ENCODE results near the gene PCCA. TPM values are rescaled to one million over a fixed set of nuclear protein-coding genes. Genes with fewer than 3 reads are reported as not detected.

Gene PCCA
- total and polyA plus RNA-seq, 2 experiments from 2014 or later, result 41.9 to 46.6 TPM

GRCh38 chr13:100212904-100213553 is 124.1 kb downstream of the PCCA start (continued):
- TF ChIP-seq ZNF462 (CRISPR knock-in tag; IDR thresholded peaks at IDR 0.05) (no peak), ZNF114 (CRISPR knock-in tag; IDR thresholded peaks at IDR 0.05) (no peak), NANOG (IDR thresholded peaks at IDR 0.05; ENCODE audit: borderline replicate concordance) (no peak), POLR2AphosphoS5 (IDR thresholded peaks at IDR 0.05; ENCODE audit: low read depth) (no peak)

- H3K36me3 Mint-ChIP-seq (ENCODE audit: low read depth), result peaks cover 29% of the 10 kb centered on the region
- no peak overlapping the region for H2AFZ ChIP-seq
- H3K27ac Mint-ChIP-seq, result no peak overlapping the region
- no peak overlapping the region for H3K27ac ChIP-seq (ENCODE audit: low read depth)
- ATAC-seq (no peak), DNase-seq (ENCODE audit: low spot score) (no peak)
- no peaks in the 10 kb centered on the region; the same call in 1 of the 2 replicates for H4K20me1 ChIP-seq (replicated peaks; ENCODE audit: insufficient read depth)
- peaks cover 8% of the 10 kb centered on the region for H3K36me3 ChIP-seq (ENCODE audit: insufficient read depth)
- H3K79me2 ChIP-seq (replicated peaks; ENCODE audit: insufficient read depth), result peaks cover 31% of the 10 kb centered on the region
- H3K27me3 Mint-ChIP-seq (ENCODE audit: insufficient read depth, low read depth, poor library complexity), result peaks cover 3% of the 10 kb centered on the region
- H3K4me1 ChIP-seq (ENCODE audit: insufficient read depth), result peaks cover 9% of the 10 kb centered on the region
- no peaks in the 10 kb centered on the region for H3K9me2 ChIP-seq (ENCODE audit: insufficient read depth)
- H3K9me3 Mint-ChIP-seq, result no peaks in the 10 kb centered on the region; the same call in 2 of the 3 replicates
- no peaks in the 10 kb centered on the region for H3K27me3 ChIP-seq (ENCODE audit: insufficient read depth)
- peaks cover 4% of the 10 kb centered on the region; the same call in 1 of the 3 replicates for H3K4me1 Mint-ChIP-seq
- no peaks in the 10 kb centered on the region for H3F3A ChIP-seq (replicated peaks; ENCODE audit: low read depth)
- no peak overlapping the region for H3K4me3 ChIP-seq
- no peak overlapping the region for H3K4me2 ChIP-seq
- H3K4me3 Mint-ChIP-seq, result no peak overlapping the region
- TF ChIP-seq ETS1 (IDR thresholded peaks at IDR 0.05), result no peak
- TF ChIP-seq JUNB (IDR thresholded peaks at IDR 0.05; ENCODE audit: unreplicated experiment), result no peak
- no peak for TF ChIP-seq STAT1 (IDR thresholded peaks at IDR 0.05; ENCODE audit: unreplicated experiment)
- TF ChIP-seq POLR2AphosphoS5 (IDR thresholded peaks at IDR 0.05; ENCODE audit: low read depth), result no peak
- no peak for TF ChIP-seq ZNF114 (CRISPR knock-in tag; IDR thresholded peaks at IDR 0.05)
- TF ChIP-seq ZNF462 (CRISPR knock-in tag; IDR thresholded peaks at IDR 0.05), result no peak
- TF ChIP-seq NANOG (IDR thresholded peaks at IDR 0.05; ENCODE audit: borderline replicate concordance), result no peak
Observed at GRCh38 chr13:100213576-100213975, 124.7 kb downstream of the PCCA start.

Measured in GM23338 (cell line).